H9 (cell line): ENCODE data around the gene STAT3. TPM values are rescaled to one million over a fixed set of nuclear protein-coding genes. Genes with fewer than 3 reads are reported as not detected.

Source experiments
- DNase-seq: peaks from one replicate; pipeline ENCODE4 v3.0.0-alpha.2; 2017
- H2AFZ ChIP-seq: one replicate; pipeline ENCODE4 v1.6.1; 2013; ENCODE audit warnings: mild to moderate bottlenecking, low read length, control low read depth, moderate library complexity
- H2AK5ac ChIP-seq: 2 replicates; pipeline ENCODE4 v1.6.1; 2013; ENCODE audit warnings: low read length, control low read depth, mixed read lengths; ENCODE audit not compliant: insufficient read length
- H2BK120ac ChIP-seq: one replicate; pipeline ENCODE4 v1.6.1; 2013; ENCODE audit warnings: low read depth, mild to moderate bottlenecking, low read length, control low read depth, inconsistent platforms; ENCODE audit not compliant: poor library complexity, severe bottlenecking
- H2BK12ac ChIP-seq: 2 replicates; pipeline ENCODE4 v1.6.1; 2013; ENCODE audit warnings: low read length, control low read depth, mixed read lengths, low read depth; ENCODE audit not compliant: insufficient read length
- H2BK15ac ChIP-seq: 2 replicates; pipeline ENCODE4 v1.6.1; 2013; ENCODE audit warnings: low read depth, low read length, control low read depth
- H2BK20ac ChIP-seq: one replicate; pipeline ENCODE4 v1.6.1; 2013; ENCODE audit warnings: low read depth, mild to moderate bottlenecking, low read length, control low read depth, inconsistent platforms; ENCODE audit not compliant: poor library complexity, severe bottlenecking
- H2BK5ac ChIP-seq: 2 replicates; pipeline ENCODE4 v1.6.1; 2013; ENCODE audit warnings: low read length, control low read depth, mixed read lengths; ENCODE audit not compliant: insufficient read length
- H3K14ac ChIP-seq: 2 replicates; pipeline ENCODE4 v1.6.1; 2013; ENCODE audit warnings: low read length, control low read depth; ENCODE audit not compliant: insufficient read depth
- H3K18ac ChIP-seq: 2 replicates; pipeline ENCODE4 v1.6.1; 2013; ENCODE audit warnings: low read depth, mild to moderate bottlenecking, mixed read lengths, low read length, control low read depth; ENCODE audit not compliant: insufficient read length
- H3K23ac ChIP-seq: 2 replicates; pipeline ENCODE4 v1.6.1; 2013; ENCODE audit warnings: low read length, control low read depth, mixed read lengths, low read depth; ENCODE audit not compliant: insufficient read length
- H3K23me2 ChIP-seq: 2 replicates; pipeline ENCODE4 v1.6.1; 2013; ENCODE audit warnings: low read depth, mild to moderate bottlenecking, mixed read lengths, low read length, control low read depth; ENCODE audit not compliant: insufficient read length, poor library complexity, severe bottlenecking
- H3K27ac ChIP-seq: 2 replicates; pipeline ENCODE4 v1.5.1; 2013; ENCODE audit warnings: low read length, control low read depth, mixed read lengths, low read depth; ENCODE audit not compliant: insufficient read length
- H3K27me3 ChIP-seq: 2 replicates; pipeline ENCODE4 v1.6.1; 2013; ENCODE audit warnings: low read length, control low read depth, inconsistent platforms; ENCODE audit not compliant: insufficient read depth
- H3K4ac ChIP-seq: 2 replicates; pipeline ENCODE4 v1.6.1; 2013; ENCODE audit warnings: low read depth, mild to moderate bottlenecking, control low read depth, inconsistent platforms, low read length, moderate library complexity
- H3K4me1 ChIP-seq: 2 replicates; pipeline ENCODE4 v1.6.1; 2013; ENCODE audit warnings: low read length, control low read depth, inconsistent platforms; ENCODE audit not compliant: insufficient read depth
- H3K4me2 ChIP-seq: 2 replicates; pipeline ENCODE4 v1.6.1; 2013; ENCODE audit warnings: low read length, control low read depth, mixed read lengths; ENCODE audit not compliant: insufficient read length, insufficient read depth
- H3K56ac ChIP-seq: 2 replicates; pipeline ENCODE4 v1.6.1; 2013; ENCODE audit warnings: low read depth, mild to moderate bottlenecking, mixed read lengths, low read length, control low read depth; ENCODE audit not compliant: insufficient read length
- H3K79me1 ChIP-seq: 2 replicates; pipeline ENCODE4 v1.6.1; 2013; ENCODE audit warnings: low read depth, mild to moderate bottlenecking, moderate library complexity, low read length, control low read depth, inconsistent platforms; ENCODE audit not compliant: insufficient read depth, poor library complexity, severe bottlenecking
- H3K79me2 ChIP-seq: 2 replicates; pipeline ENCODE4 v1.6.1; 2013; ENCODE audit warnings: low read length, control low read depth, inconsistent platforms; ENCODE audit not compliant: insufficient read depth
- H3K9ac ChIP-seq: 2 replicates; pipeline ENCODE4 v1.6.1; 2013; ENCODE audit warnings: low read length, control low read depth, mixed read lengths; ENCODE audit not compliant: insufficient read length; ENCODE audit errors: extremely low read depth
- H3K9me3 ChIP-seq: one replicate; pipeline ENCODE4 v1.6.1; 2013; ENCODE audit warnings: low read depth, low read length, inconsistent platforms; ENCODE audit not compliant: control insufficient read depth
- H3T11ph ChIP-seq: one replicate; pipeline ENCODE4 v1.6.1; 2013; ENCODE audit warnings: mild to moderate bottlenecking, low read length, control low read depth, inconsistent platforms
- H4K20me1 ChIP-seq: one replicate; pipeline ENCODE4 v1.6.1; 2013; ENCODE audit not compliant: control insufficient read depth, insufficient read length, insufficient read depth
- H4K5ac ChIP-seq: 2 replicates; pipeline ENCODE4 v1.6.1; 2013; ENCODE audit warnings: low read depth, mild to moderate bottlenecking, mixed read lengths, low read length, control low read depth; ENCODE audit not compliant: insufficient read length
- H4K8ac ChIP-seq: replicated peaks from 2 replicates; pipeline ENCODE4 v1.6.1; 2013; ENCODE audit warnings: low read length, control low read depth, mixed read lengths, low read depth; ENCODE audit not compliant: insufficient read length
- H4K91ac ChIP-seq: 2 replicates; pipeline ENCODE4 v1.6.1; 2013; ENCODE audit warnings: low read depth, mild to moderate bottlenecking, moderate library complexity, mixed read lengths, low read length, control low read depth; ENCODE audit not compliant: insufficient read length
- H3K27ac Mint-ChIP-seq, 3 experiments: 2 replicates in 2 of 3; 3 replicates in 1 of 3; pipeline ENCODE4 v1.8.0; 2020 to 2021; ENCODE audit warnings: mixed read lengths in 3 of 3, mild to moderate bottlenecking in 1 of 3, moderate library complexity in 1 of 3
- H3K27me3 Mint-ChIP-seq: 2 replicates; pipeline ENCODE4 v1.8.0; 2021; ENCODE audit warnings: low read depth, mild to moderate bottlenecking, moderate library complexity, mixed read lengths
- H3K36me3 Mint-ChIP-seq, 3 experiments: 2 replicates in 2 of 3; 3 replicates in 1 of 3; pipeline ENCODE4 v1.8.0; 2020 to 2021; ENCODE audit warnings: low read depth in 3 of 3, mixed read lengths in 3 of 3; ENCODE audit not compliant: insufficient read depth in 1 of 3
- H3K4me1 Mint-ChIP-seq, 2 experiments: 2 replicates each; pipeline ENCODE4 v1.8.0; 2020; ENCODE audit warnings: mixed read lengths in 2 of 2
- H3K4me3 Mint-ChIP-seq, 2 experiments: 2 replicates in 1 of 2; 3 replicates in 1 of 2; pipeline ENCODE4 v1.8.0; 2020 to 2021; ENCODE audit warnings: mild to moderate bottlenecking in 2 of 2, mixed read lengths in 2 of 2, moderate library complexity in 1 of 2
- H3K9me3 Mint-ChIP-seq, 2 experiments: 2 replicates in 1 of 2; 3 replicates in 1 of 2; pipeline ENCODE4 v1.8.0; 2020; ENCODE audit warnings: mild to moderate bottlenecking in 2 of 2, mixed read lengths in 2 of 2, moderate library complexity in 1 of 2
- WGBS: extraction: QIAGEN DNeasy Blood & Tissue Kit; methylation state at CpG from one replicate; pipeline ENCODE4 v1.1.7; 2013; ENCODE audit warnings: missing lambda C conversion rate, low lambda C conversion rate, mixed read lengths; ENCODE audit not compliant: insufficient read length; ENCODE audit errors: extremely low coverage; 5-methylcytosine and 5-hydroxymethylcytosine counted together
- total RNA-seq: library from RNA; stranded (reverse); gene quantifications from 2 replicates; pipeline ENCODE4 v1.2.1, GENCODE V29; 2021
- TF ChIP-seq, protein P1 (sequence below): fragments of 200-600 bp; sonication (generic); conservative IDR thresholded peaks from 3 replicates; pipeline ENCODE4 v1.8.0; 2021; ENCODE audit warnings: antibody characterized with exemption, mild to moderate bottlenecking

Gene STAT3
- total RNA-seq, 1 experiment from 2014 or later: 83.2 TPM

DNA sequence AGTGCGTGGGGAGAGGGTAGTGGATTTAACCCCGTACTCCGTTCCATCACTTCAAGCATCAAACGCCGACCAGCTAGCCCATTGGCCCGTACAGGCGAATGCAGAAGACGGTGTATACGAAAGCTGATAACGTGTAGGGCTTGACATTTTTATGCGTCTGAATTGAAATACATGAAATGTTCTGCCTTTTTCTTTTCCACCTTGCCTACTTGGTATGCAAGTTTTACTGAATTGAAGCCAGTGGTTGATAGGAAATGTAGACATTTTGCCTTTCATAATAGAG is 834 bp upstream of the STAT3 start:
- Histone ChIP-seq H3K18ac (peak overlapping the region; percentile 76), H3K27ac (no peak overlapping the region), H2BK20ac (no peak overlapping the region), H3K23me2 (peaks cover 8% of the 10 kb centered on the region), H2AK5ac (no peak overlapping the region), H2BK15ac (no peak overlapping the region), H3K9ac (peak overlapping the region; percentile 20), H4K91ac (no peak overlapping the region), H3K14ac (peak overlapping the region; percentile 68; the same call in 1 of the 2 replicates), H3T11ph (no peak overlapping the region), H3K79me2 (peaks cover 24% of the 10 kb centered on the region; the same call in 1 of the 2 replicates), H3K4ac (no peak overlapping the region), H3K79me1 (peaks cover 3% of the 10 kb centered on the region), H3K9me3 (no peaks in the 10 kb centered on the region), H4K20me1 (no peaks in the 10 kb centered on the region), H2AFZ (no peak overlapping the region), H3K56ac (no peak overlapping the region), H2BK5ac (no peak overlapping the region), H2BK12ac (no peak overlapping the region), H3K27me3 (no peaks in the 10 kb centered on the region), H2BK120ac (no peak overlapping the region), H4K8ac (peak overlapping the region; percentile 61), H3K4me1 (no peaks in the 10 kb centered on the region), H3K23ac (no peak overlapping the region), H4K5ac (peak overlapping the region; percentile 38), H3K4me2 (peak overlapping the region; percentile 94)
- no peak for DNase-seq
- TF ChIP-seq, protein P1, sequence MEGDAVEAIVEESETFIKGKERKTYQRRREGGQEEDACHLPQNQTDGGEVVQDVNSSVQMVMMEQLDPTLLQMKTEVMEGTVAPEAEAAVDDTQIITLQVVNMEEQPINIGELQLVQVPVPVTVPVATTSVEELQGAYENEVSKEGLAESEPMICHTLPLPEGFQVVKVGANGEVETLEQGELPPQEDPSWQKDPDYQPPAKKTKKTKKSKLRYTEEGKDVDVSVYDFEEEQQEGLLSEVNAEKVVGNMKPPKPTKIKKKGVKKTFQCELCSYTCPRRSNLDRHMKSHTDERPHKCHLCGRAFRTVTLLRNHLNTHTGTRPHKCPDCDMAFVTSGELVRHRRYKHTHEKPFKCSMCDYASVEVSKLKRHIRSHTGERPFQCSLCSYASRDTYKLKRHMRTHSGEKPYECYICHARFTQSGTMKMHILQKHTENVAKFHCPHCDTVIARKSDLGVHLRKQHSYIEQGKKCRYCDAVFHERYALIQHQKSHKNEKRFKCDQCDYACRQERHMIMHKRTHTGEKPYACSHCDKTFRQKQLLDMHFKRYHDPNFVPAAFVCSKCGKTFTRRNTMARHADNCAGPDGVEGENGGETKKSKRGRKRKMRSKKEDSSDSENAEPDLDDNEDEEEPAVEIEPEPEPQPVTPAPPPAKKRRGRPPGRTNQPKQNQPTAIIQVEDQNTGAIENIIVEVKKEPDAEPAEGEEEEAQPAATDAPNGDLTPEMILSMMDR: no peak
- Mint-ChIP-seq H3K4me1 (peaks cover 36 to 37% of the 10 kb centered on the region in 2 experiments), H3K9me3 (no peaks in the 10 kb centered on the region), H3K36me3 (peaks cover 2 to 9% (median 3%) of the 10 kb centered on the region in 3 experiments; a peak in 4 of 7 replicates), H3K4me3 (peak overlapping the region; percentile 95 to 98), H3K27ac (peak overlapping the region; percentile 91 to 98 (median 95)), H3K27me3 (no peaks in the 10 kb centered on the region)
- no CpG with 5 or more reads among the region's 11 CpGs for WGBS
